GM18508 (cell line): Measurements from ENCODE around the gene LPIN1.
A peak's percentile ranks its signal among the peaks of the same experiment; 100 is the strongest.

Source experiments
- ATAC-seq: cut with Tn5 transposase; IDR thresholded peaks from one replicate; pipeline ENCODE4 v1.9.1; 2021; ENCODE audit warnings: moderate number of reproducible peaks; ENCODE audit not compliant: insufficient read depth, unreplicated experiment

Gene LPIN1

GRCh38 chr2:11742702-11743357 is 3.6 kb upstream of the LPIN1 start:
- ATAC-seq = no peak

GRCh38 chr2:11743366-11743765 is 3.1 kb upstream of the LPIN1 start:
- ATAC-seq = no peak

- ATAC-seq = peak; percentile 46
These were observed 2.4 kb upstream of the LPIN1 start for GRCh38 chr2:11743846-11744553.

- no peak for ATAC-seq
These were observed 1.6 kb upstream of the LPIN1 start for GRCh38 chr2:11744631-11745394.

- no peak for ATAC-seq
These were observed 638 bp upstream of the LPIN1 start for GRCh38 chr2:11745613-11746375.

- ATAC-seq = no peak
These were observed 501 bp downstream of the LPIN1 start for GRCh38 chr2:11746807-11747459.

GRCh38 chr2:11748018-11748860 is 1.8 kb downstream of the LPIN1 start:
- ATAC-seq = no peak

GRCh38 chr2:11748861-11749645 is 2.6 kb downstream of the LPIN1 start:
- no peak for ATAC-seq

- no peak for ATAC-seq
These were observed 3.4 kb downstream of the LPIN1 start for GRCh38 chr2:11749646-11750349.

GRCh38 chr2:11750422-11750821 is 4.0 kb downstream of the LPIN1 start:
- ATAC-seq = peak; percentile 31

GRCh38 chr2:11750917-11751316 is 4.5 kb downstream of the LPIN1 start:
- no peak for ATAC-seq

GRCh38 chr2:11752906-11753305 is 6.5 kb downstream of the LPIN1 start:
- no peak for ATAC-seq

- ATAC-seq = peak; percentile 71
These were observed 7.0 kb downstream of the LPIN1 start for GRCh38 chr2:11753452-11753885.

- peak; percentile 6 for ATAC-seq
These were observed 7.7 kb downstream of the LPIN1 start for GRCh38 chr2:11753886-11754699.

GRCh38 chr2:11754700-11755015 is 8.2 kb downstream of the LPIN1 start:
- no peak for ATAC-seq

GRCh38 chr2:11757101-11757500 is 10.7 kb downstream of the LPIN1 start:
- ATAC-seq = no peak

- ATAC-seq = no peak
These were observed 11.8 kb downstream of the LPIN1 start for GRCh38 chr2:11758187-11758586.
